Measurements from ENCODE around the gene TBL1X. TPM values are rescaled to one million over a fixed set of nuclear protein-coding genes. Genes with fewer than 3 reads are reported as not detected.

Gene TBL1X
- total and polyA plus RNA-seq, 2 experiments from 2014 or later: 8.7 to 26.9 TPM

DNA sequence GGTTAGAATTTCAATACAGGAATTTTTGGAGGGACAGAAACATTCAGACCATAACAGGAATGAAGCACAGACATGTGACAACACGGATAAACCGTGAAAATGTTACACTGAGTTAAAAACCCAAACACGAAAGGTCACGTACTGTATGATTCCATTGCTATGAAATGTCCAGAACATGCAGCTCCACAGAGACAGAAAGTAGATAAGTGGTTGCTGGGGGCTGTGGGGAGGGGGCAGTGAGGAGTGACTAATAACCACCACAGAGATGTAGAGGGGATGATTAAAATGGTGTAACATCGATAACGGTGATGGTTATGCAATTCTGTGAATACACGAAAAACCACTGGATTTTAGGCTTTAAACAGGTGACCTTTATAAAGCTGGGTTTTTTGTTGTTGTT, 292.5 kb downstream of the TBL1X start:
- Histone ChIP-seq H3K27ac (ENCODE audit: low read depth) (no peak overlapping the region), H3K36me3 (ENCODE audit: insufficient read depth) (no peaks in the 10 kb centered on the region), H3K4me2 (no peak overlapping the region), H3K4me3 (no peak overlapping the region), H2AFZ (no peak overlapping the region), H3K9me2 (ENCODE audit: insufficient read depth) (no peaks in the 10 kb centered on the region), H3F3A (replicated peaks; ENCODE audit: low read depth) (no peaks in the 10 kb centered on the region), H3K27me3 (ENCODE audit: insufficient read depth) (no peaks in the 10 kb centered on the region), H4K20me1 (replicated peaks; ENCODE audit: insufficient read depth) (no peaks in the 10 kb centered on the region), H3K4me1 (ENCODE audit: insufficient read depth) (no peaks in the 10 kb centered on the region), H3K79me2 (replicated peaks; ENCODE audit: insufficient read depth) (no peaks in the 10 kb centered on the region)
- TF ChIP-seq ZNF331 (CRISPR knock-in tag; IDR thresholded peaks at IDR 0.05; ENCODE audit: low read depth) (no peak), CREB1 (CRISPR knock-in tag; IDR thresholded peaks at IDR 0.05; ENCODE audit: low read depth) (no peak), STAT1 (IDR thresholded peaks at IDR 0.05; ENCODE audit: unreplicated experiment) (no peak), EZH2 (IDR thresholded peaks at IDR 0.05; ENCODE audit: low read depth, unreplicated experiment) (no peak), NANOG (IDR thresholded peaks at IDR 0.05; ENCODE audit: borderline replicate concordance) (no peak), POLR2AphosphoS5 (IDR thresholded peaks at IDR 0.05; ENCODE audit: low read depth) (no peak), EZH2phosphoT487 (IDR thresholded peaks at IDR 0.05; ENCODE audit: unreplicated experiment) (no peak), JUNB (IDR thresholded peaks at IDR 0.05; ENCODE audit: unreplicated experiment) (no peak), ZNF114 (CRISPR knock-in tag; IDR thresholded peaks at IDR 0.05) (no peak)
- TF ChIP-seq, protein P1, sequence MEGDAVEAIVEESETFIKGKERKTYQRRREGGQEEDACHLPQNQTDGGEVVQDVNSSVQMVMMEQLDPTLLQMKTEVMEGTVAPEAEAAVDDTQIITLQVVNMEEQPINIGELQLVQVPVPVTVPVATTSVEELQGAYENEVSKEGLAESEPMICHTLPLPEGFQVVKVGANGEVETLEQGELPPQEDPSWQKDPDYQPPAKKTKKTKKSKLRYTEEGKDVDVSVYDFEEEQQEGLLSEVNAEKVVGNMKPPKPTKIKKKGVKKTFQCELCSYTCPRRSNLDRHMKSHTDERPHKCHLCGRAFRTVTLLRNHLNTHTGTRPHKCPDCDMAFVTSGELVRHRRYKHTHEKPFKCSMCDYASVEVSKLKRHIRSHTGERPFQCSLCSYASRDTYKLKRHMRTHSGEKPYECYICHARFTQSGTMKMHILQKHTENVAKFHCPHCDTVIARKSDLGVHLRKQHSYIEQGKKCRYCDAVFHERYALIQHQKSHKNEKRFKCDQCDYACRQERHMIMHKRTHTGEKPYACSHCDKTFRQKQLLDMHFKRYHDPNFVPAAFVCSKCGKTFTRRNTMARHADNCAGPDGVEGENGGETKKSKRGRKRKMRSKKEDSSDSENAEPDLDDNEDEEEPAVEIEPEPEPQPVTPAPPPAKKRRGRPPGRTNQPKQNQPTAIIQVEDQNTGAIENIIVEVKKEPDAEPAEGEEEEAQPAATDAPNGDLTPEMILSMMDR (conservative IDR thresholded peaks at IDR 0.05; ENCODE audit: low read depth in 2 of 2): no peak
- TF ChIP-seq, protein P2, sequence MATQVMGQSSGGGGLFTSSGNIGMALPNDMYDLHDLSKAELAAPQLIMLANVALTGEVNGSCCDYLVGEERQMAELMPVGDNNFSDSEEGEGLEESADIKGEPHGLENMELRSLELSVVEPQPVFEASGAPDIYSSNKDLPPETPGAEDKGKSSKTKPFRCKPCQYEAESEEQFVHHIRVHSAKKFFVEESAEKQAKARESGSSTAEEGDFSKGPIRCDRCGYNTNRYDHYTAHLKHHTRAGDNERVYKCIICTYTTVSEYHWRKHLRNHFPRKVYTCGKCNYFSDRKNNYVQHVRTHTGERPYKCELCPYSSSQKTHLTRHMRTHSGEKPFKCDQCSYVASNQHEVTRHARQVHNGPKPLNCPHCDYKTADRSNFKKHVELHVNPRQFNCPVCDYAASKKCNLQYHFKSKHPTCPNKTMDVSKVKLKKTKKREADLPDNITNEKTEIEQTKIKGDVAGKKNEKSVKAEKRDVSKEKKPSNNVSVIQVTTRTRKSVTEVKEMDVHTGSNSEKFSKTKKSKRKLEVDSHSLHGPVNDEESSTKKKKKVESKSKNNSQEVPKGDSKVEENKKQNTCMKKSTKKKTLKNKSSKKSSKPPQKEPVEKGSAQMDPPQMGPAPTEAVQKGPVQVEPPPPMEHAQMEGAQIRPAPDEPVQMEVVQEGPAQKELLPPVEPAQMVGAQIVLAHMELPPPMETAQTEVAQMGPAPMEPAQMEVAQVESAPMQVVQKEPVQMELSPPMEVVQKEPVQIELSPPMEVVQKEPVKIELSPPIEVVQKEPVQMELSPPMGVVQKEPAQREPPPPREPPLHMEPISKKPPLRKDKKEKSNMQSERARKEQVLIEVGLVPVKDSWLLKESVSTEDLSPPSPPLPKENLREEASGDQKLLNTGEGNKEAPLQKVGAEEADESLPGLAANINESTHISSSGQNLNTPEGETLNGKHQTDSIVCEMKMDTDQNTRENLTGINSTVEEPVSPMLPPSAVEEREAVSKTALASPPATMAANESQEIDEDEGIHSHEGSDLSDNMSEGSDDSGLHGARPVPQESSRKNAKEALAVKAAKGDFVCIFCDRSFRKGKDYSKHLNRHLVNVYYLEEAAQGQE (IDR thresholded peaks at IDR 0.05; ENCODE audit: unreplicated experiment): no peak
- TF ChIP-seq, protein P3, sequence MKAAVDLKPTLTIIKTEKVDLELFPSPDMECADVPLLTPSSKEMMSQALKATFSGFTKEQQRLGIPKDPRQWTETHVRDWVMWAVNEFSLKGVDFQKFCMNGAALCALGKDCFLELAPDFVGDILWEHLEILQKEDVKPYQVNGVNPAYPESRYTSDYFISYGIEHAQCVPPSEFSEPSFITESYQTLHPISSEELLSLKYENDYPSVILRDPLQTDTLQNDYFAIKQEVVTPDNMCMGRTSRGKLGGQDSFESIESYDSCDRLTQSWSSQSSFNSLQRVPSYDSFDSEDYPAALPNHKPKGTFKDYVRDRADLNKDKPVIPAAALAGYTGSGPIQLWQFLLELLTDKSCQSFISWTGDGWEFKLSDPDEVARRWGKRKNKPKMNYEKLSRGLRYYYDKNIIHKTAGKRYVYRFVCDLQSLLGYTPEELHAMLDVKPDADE (IDR thresholded peaks at IDR 0.05): no peak
- TF ChIP-seq, protein P4, sequence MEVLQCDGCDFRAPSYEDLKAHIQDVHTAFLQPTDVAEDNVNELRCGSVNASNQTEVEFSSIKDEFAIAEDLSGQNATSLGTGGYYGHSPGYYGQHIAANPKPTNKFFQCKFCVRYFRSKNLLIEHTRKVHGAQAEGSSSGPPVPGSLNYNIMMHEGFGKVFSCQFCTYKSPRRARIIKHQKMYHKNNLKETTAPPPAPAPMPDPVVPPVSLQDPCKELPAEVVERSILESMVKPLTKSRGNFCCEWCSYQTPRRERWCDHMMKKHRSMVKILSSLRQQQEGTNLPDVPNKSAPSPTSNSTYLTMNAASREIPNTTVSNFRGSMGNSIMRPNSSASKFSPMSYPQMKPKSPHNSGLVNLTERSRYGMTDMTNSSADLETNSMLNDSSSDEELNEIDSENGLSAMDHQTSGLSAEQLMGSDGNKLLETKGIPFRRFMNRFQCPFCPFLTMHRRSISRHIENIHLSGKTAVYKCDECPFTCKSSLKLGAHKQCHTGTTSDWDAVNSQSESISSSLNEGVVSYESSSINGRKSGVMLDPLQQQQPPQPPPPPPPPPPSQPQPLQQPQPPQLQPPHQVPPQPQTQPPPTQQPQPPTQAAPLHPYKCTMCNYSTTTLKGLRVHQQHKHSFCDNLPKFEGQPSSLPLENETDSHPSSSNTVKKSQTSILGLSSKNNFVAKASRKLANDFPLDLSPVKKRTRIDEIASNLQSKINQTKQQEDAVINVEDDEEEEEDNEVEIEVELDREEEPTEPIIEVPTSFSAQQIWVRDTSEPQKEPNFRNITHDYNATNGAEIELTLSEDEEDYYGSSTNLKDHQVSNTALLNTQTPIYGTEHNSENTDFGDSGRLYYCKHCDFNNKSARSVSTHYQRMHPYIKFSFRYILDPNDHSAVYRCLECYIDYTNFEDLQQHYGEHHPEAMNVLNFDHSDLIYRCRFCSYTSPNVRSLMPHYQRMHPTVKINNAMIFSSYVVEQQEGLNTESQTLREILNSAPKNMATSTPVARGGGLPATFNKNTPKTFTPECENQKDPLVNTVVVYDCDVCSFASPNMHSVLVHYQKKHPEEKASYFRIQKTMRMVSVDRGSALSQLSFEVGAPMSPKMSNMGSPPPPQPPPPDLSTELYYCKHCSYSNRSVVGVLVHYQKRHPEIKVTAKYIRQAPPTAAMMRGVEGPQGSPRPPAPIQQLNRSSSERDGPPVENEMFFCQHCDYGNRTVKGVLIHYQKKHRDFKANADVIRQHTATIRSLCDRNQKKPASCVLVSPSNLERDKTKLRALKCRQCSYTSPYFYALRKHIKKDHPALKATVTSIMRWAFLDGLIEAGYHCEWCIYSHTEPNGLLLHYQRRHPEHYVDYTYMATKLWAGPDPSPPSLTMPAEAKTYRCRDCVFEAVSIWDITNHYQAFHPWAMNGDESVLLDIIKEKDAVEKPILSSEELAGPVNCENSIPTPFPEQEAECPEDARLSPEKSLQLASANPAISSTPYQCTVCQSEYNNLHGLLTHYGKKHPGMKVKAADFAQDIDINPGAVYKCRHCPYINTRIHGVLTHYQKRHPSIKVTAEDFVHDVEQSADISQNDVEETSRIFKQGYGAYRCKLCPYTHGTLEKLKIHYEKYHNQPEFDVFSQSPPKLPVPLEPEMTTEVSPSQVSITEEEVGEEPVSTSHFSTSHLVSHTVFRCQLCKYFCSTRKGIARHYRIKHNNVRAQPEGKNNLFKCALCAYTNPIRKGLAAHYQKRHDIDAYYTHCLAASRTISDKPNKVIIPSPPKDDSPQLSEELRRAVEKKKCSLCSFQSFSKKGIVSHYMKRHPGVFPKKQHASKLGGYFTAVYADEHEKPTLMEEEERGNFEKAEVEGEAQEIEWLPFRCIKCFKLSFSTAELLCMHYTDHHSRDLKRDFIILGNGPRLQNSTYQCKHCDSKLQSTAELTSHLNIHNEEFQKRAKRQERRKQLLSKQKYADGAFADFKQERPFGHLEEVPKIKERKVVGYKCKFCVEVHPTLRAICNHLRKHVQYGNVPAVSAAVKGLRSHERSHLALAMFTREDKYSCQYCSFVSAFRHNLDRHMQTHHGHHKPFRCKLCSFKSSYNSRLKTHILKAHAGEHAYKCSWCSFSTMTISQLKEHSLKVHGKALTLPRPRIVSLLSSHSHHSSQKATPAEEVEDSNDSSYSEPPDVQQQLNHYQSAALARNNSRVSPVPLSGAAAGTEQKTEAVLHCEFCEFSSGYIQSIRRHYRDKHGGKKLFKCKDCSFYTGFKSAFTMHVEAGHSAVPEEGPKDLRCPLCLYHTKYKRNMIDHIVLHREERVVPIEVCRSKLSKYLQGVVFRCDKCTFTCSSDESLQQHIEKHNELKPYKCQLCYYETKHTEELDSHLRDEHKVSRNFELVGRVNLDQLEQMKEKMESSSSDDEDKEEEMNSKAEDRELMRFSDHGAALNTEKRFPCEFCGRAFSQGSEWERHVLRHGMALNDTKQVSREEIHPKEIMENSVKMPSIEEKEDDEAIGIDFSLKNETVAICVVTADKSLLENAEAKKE (CRISPR knock-in tag; IDR thresholded peaks at IDR 0.05): no peak
- no peak overlapping the region for H3K27ac Mint-ChIP-seq
- ATAC-seq (no peak), DNase-seq (ENCODE audit: low spot score) (no peak)
- peaks cover 4% of the 10 kb centered on the region; the same call in 2 of the 3 replicates for H3K4me1 Mint-ChIP-seq
- H3K36me3 Mint-ChIP-seq (ENCODE audit: low read depth): peaks cover 6% of the 10 kb centered on the region
- peaks cover 4% of the 10 kb centered on the region for H3K27me3 Mint-ChIP-seq (ENCODE audit: insufficient read depth, low read depth, poor library complexity)
- H3K4me3 Mint-ChIP-seq: no peak overlapping the region
- H3K9me3 Mint-ChIP-seq: no peaks in the 10 kb centered on the region

Measured in GM23338 (cell line).